HEK293T (cell line): ENCODE data around the gene MYL7.

Source experiments
- ARNT ChIP-seq: fragments of 450-650 bp; IDR thresholded peaks from 2 replicates; pipeline ENCODE4 v1.6.1; 2017; ENCODE audit warnings: mild to moderate bottlenecking
- BHLHE40 ChIP-seq: fragments of 450-650 bp; IDR thresholded peaks from 2 replicates; pipeline ENCODE4 v1.6.1; 2016; ENCODE audit warnings: mild to moderate bottlenecking, moderate library complexity, borderline replicate concordance
- CTBP1 ChIP-seq: fragments of 450-650 bp; IDR thresholded peaks from 2 replicates; pipeline ENCODE4 v1.6.1; 2016; ENCODE audit warnings: borderline replicate concordance
- ELF4 ChIP-seq: fragments of 450-650 bp; IDR thresholded peaks from 2 replicates; pipeline ENCODE4 v1.6.1; 2017; ENCODE audit warnings: antibody characterized with exemption
- FOXA1 ChIP-seq: fragments of 450-650 bp; IDR thresholded peaks from 2 replicates; pipeline ENCODE4 v1.6.1; 2016; ENCODE audit warnings: mild to moderate bottlenecking
- FOXK2 ChIP-seq: fragments of 450-650 bp; IDR thresholded peaks from 2 replicates; pipeline ENCODE4 v1.6.1; 2016; ENCODE audit warnings: mild to moderate bottlenecking
- FOXM1 ChIP-seq: fragments of 450-650 bp; IDR thresholded peaks from 2 replicates; pipeline ENCODE4 v1.6.1; 2017; ENCODE audit warnings: mild to moderate bottlenecking, borderline replicate concordance
- HDGF ChIP-seq: fragments of 450-650 bp; IDR thresholded peaks from 2 replicates; pipeline ENCODE4 v1.6.1; 2017; ENCODE audit warnings: antibody characterized with exemption, borderline replicate concordance
- LEF1 ChIP-seq: fragments of 450-650 bp; IDR thresholded peaks from 2 replicates; pipeline ENCODE4 v1.6.1; 2017; ENCODE audit warnings: mild to moderate bottlenecking, borderline replicate concordance
- PKNOX1 ChIP-seq: fragments of 450-650 bp; IDR thresholded peaks from 2 replicates; pipeline ENCODE4 v1.6.1; 2016
- SP1 ChIP-seq: fragments of 450-650 bp; IDR thresholded peaks from 2 replicates; pipeline ENCODE4 v1.6.1; 2017
- SUZ12 ChIP-seq: fragments of 450-650 bp; IDR thresholded peaks from 2 replicates; pipeline ENCODE4 v1.6.1; 2016; ENCODE audit warnings: mild to moderate bottlenecking
- TARDBP ChIP-seq: fragments of 450-650 bp; IDR thresholded peaks from 2 replicates; pipeline ENCODE4 v1.6.1; 2016
- ZNF384 ChIP-seq: fragments of 450-650 bp; IDR thresholded peaks from 2 replicates; pipeline ENCODE4 v1.6.1; 2016

DNA sequence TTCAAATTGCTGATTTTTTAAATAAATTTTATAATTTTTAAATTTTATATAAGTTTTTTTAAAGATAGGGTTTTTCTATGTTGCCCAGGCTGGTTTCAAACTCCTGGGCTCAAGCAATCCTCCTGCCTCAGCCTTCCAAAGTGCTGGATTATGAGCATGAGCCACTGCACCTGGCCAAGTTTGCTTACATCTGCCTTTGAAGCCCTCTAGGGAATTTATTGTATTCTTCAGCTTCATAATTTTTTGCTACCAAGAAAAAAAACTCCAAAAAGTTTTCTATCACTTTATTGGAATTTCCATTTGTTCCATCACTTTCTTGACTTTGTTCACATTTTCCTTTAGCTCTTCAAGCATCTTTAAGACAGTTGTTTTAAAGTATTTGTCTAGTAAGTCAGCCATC, 14.0 kb downstream of the MYL7 start:
- no peak for TF ChIP-seq SUZ12
- no peak for TF ChIP-seq FOXK2
- no peak for TF ChIP-seq TARDBP
- no peak for TF ChIP-seq FOXM1
- no peak for TF ChIP-seq SP1
- TF ChIP-seq CTBP1, result no peak
- TF ChIP-seq ZNF384, result no peak
- no peak for TF ChIP-seq BHLHE40
- TF ChIP-seq PKNOX1, result no peak
- TF ChIP-seq FOXA1, result no peak
- TF ChIP-seq ELF4, result no peak
- no peak for TF ChIP-seq ARNT
- no peak for TF ChIP-seq LEF1
- no peak for TF ChIP-seq HDGF
